Heart left ventricle (tissue), 16 donors: ENCODE data around the gene CXCL16. TPM values are rescaled to one million over a fixed set of nuclear protein-coding genes. Genes with fewer than 3 reads are reported as not detected.

ENCODE experiments used
- ATAC-seq, 4 donors: fragments of 200-7000 bp; cut with Tn5 transposase; one replicate each; pipeline ENCODE4 v1.9.1; 2020 to 2022; ENCODE audit warnings: moderate library complexity in 4 of 4, mild to moderate bottlenecking in 3 of 4, moderate number of reproducible peaks in 1 of 4
- DNase-seq, 5 donors: peaks; one replicate each; pipeline ENCODE4 v3.0.0-alpha.2; 2020
- H3K27ac ChIP-seq, 12 donors: fragments of 200-600 bp; sonication (generic) in 4 of 12; one replicate each; pipeline versions ENCODE4 v1.5.0 to v1.8.0; 2016 to 2022; ENCODE audit warnings: mild to moderate bottlenecking in 2 of 12
- H3K27me3 ChIP-seq, 9 donors: fragments of 200-600 bp; sonication (generic) in 2 of 9; one replicate each; pipeline versions ENCODE4 v1.5.1 to v1.8.0; 2016 to 2022; ENCODE audit warnings: mild to moderate bottlenecking in 3 of 9
- H3K36me3 ChIP-seq, 9 donors: fragments of 200-600 bp; sonication (generic) in 2 of 9; one replicate each; pipeline versions ENCODE4 v1.5.0 to v1.8.0; 2018 to 2022; ENCODE audit warnings: mild to moderate bottlenecking in 2 of 9
- H3K4me1 ChIP-seq, 12 donors: fragments of 200-600 bp; sonication (generic) in 4 of 12; one replicate each; pipeline versions ENCODE4 v1.5.0 to v1.8.0; 2016 to 2022; ENCODE audit warnings: mild to moderate bottlenecking in 3 of 12
- H3K4me3 ChIP-seq, 12 donors: fragments of 200-600 bp; sonication (generic) in 4 of 12; one replicate each; pipeline versions ENCODE4 v1.5.0 to v1.8.0; 2017 to 2022; ENCODE audit warnings: mild to moderate bottlenecking in 9 of 12, moderate library complexity in 4 of 12
- H3K9me3 ChIP-seq, 12 donors: fragments of 200-600 bp; sonication (generic) in 4 of 12; one replicate each; pipeline versions ENCODE4 v1.5.0 to v1.8.0; 2016 to 2022; ENCODE audit warnings: mild to moderate bottlenecking in 1 of 12
- CTCF ChIP-seq, 12 donors: fragments of 200-600 bp; sonication (generic) in 4 of 12; IDR thresholded peaks; one replicate each; pipeline versions ENCODE4 v1.5.0 to v1.8.0; 2018 to 2022; ENCODE audit warnings: antibody characterized with exemption in 12 of 12, mild to moderate bottlenecking in 5 of 12
- POLR2A ChIP-seq, 2 donors: fragments of 450-650 bp; IDR thresholded peaks; one replicate each; pipeline ENCODE4 v1.6.1; 2017; ENCODE audit warnings: antibody characterized with exemption in 2 of 2, mild to moderate bottlenecking in 2 of 2, moderate library complexity in 2 of 2
- WGBS, 4 donors: extraction: QIAGEN DNeasy Blood & Tissue Kit in 2 of 4; methylation state at CpG; one replicate each; pipeline versions ENCODE4 v1.1.5 to v1.1.7; 2013 to 2018; 5-methylcytosine and 5-hydroxymethylcytosine counted together
- intact Hi-C, 10 donors: fragments of 100-400 bp; cut with DNase I; formaldehyde crosslinking; loops; one replicate each; pipeline versions ENCODE4 v1.11.1 to v1.14.2; 2022
- polyA plus RNA-seq, 2 donors: library from polyadenylated mRNA; stranded (reverse); fragments of 200-250 nt; gene quantifications; one replicate each; pipeline ENCODE4 v1.2.3, GENCODE V29; 2013
- total RNA-seq, 9 donors: library from RNA; depleted of rRNA in 2 of 9; stranded (reverse); fragments of >200 nt in 2 of 9; fragmentation: NEBNext Ultra II Directional in 3 of 9; extraction: Animal tissue kit (Norgen Biotek cat#: 25700) in 3 of 9; gene quantifications; one replicate each; pipeline versions ENCODE4 v1.1.0 to v1.2.4, GENCODE V29; 2016 to 2023
- donor health status: ischemic (EF 13 %, LVEDD 7.1; RV severe dilation, severe dysfunction).
- donor health status: healthy with polysubstance abuse.
- donor health status: DM: no; HTN: yes; CAD: no.
- donor health status: DM: no; HTN: no; CAD: no.
- donor health status: ischemic (EF 25% LVEDD 6.9; RV normal size, moderate dysfunction).
- donor health status: ischemic (EF 25% LVEDD 5.7; RV mildly dilated, moderate dysfunction).
- donor health status: healthy.
- donor health status: DM: yes; HTN: yes; CAD: no.
- donor health status: ischemic (EF 35%, LVEDD 5.7; RV mildly dilated, moderate dysfunction).
- donor health status: nonischemic (EF 11% LVEDD 7.7; RV severe dilation, severe dysfunction).
- donor health status: DM: yes; HTN: yes; CAD: no.
- donor health status: PGD.
- donor health status: ischemic (EF 29% LVEDD 5.4; RV normal size, mild dysfunction).
- donor health status: nonischemic (EF 23%, LVEDD 6.1; RV moderate dilation, normal function).

Gene CXCL16
- total and polyA plus RNA-seq, 11 donors = 1.3 to 42.5 (median 4.2) TPM

- H3K36me3 ChIP-seq = peaks cover 0 to 7% (median 0%) of the 10 kb centered on the region in 9 donors
- H3K27ac ChIP-seq = no peak overlapping the region
- TF ChIP-seq POLR2A (IDR thresholded peaks at IDR 0.05) (no peak), CTCF (IDR thresholded peaks at IDR 0.05) (no peak)
- H3K4me3 ChIP-seq = no peak overlapping the region
- intact Hi-C loops = no loop called here
- peaks cover 0 to 32% (median 11%) of the 10 kb centered on the region in 12 donors for H3K4me1 ChIP-seq
- no peaks in the 10 kb centered on the region for H3K27me3 ChIP-seq
- H3K9me3 ChIP-seq = no peaks in the 10 kb centered on the region
- DNase-seq = no peak
- ATAC-seq = no peak
- 42 to 55% (median 45%) methylated on average over 3 of the region's 3 CpGs for WGBS, 4 donors
Observed at GRCh38 chr17:4728124-4728523, 11.6 kb downstream of the CXCL16 start.

DNA sequence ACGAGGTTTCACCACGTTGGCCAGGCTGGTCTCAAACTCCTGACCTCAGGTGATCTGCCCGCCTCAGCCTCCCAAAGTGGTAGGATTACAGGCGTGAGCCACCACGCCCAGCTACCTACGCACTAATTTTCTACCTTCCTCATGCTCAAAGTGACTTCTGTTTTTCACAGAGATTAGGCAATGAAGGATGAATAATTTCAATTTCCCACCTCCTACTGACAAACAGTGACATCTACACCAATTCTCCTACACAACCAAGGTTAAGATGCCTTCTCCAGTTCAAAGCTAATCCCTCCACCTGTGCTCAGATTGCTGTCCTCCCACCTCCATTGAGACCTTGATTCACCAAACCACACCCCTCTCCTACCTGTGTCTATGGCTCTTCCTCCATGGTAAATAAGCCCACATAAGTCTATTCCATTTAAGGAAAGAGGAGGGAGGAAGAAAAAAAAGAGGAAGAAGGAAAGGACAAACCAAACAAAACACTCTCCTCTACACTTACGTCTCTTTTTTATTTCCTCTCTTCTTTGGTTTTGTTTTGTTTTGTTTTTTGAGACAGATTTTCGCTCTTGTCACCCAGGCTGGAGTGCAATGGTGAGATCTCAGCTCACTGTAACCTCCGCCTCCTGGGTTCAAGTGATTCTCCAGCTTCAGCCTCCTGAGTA, 13.9 kb downstream of the CXCL16 start:
- TF ChIP-seq POLR2A (IDR thresholded peaks at IDR 0.05) (no peak), CTCF (IDR thresholded peaks at IDR 0.05) (no peak)
- 78 to 84% (median 82%) methylated on average over 9 of the region's 9 CpGs for WGBS, 4 donors
- no peak overlapping the region for H3K4me3 ChIP-seq
- no peak for DNase-seq
- intact Hi-C loops = no loop called here
- no peaks in the 10 kb centered on the region for H3K27me3 ChIP-seq
- peak overlapping the region in 2 of 12 donors; percentile 54 to 84 for H3K27ac ChIP-seq
- H3K9me3 ChIP-seq = no peaks in the 10 kb centered on the region
- H3K4me1 ChIP-seq = peaks cover 0 to 19% (median 6%) of the 10 kb centered on the region in 12 donors
- H3K36me3 ChIP-seq = peaks cover 0 to 8% (median 0%) of the 10 kb centered on the region in 9 donors
- peak in 1 of 4 donors; percentile 20 for ATAC-seq

- DNase-seq (no peak), ATAC-seq (no peak)
- Histone ChIP-seq H3K4me1 (peaks cover 0 to 21% (median 1%) of the 10 kb centered on the region in 12 donors), H3K27me3 (no peaks in the 10 kb centered on the region), H3K9me3 (no peaks in the 10 kb centered on the region), H3K36me3 (peaks cover 0 to 19% (median 0%) of the 10 kb centered on the region in 9 donors), H3K27ac (peak overlapping the region in 1 of 12 donors; percentile 37), H3K4me3 (no peak overlapping the region)
- TF ChIP-seq CTCF (IDR thresholded peaks at IDR 0.05) = no peak
- TF ChIP-seq POLR2A (IDR thresholded peaks at IDR 0.05) = no peak
- intact Hi-C loops = no loop called here
- WGBS, 4 donors = 80 to 86% (median 82%) methylated on average over 5 of the region's 5 CpGs
Observed at GRCh38 chr17:4724650-4725049, 15.1 kb downstream of the CXCL16 start.

DNA sequence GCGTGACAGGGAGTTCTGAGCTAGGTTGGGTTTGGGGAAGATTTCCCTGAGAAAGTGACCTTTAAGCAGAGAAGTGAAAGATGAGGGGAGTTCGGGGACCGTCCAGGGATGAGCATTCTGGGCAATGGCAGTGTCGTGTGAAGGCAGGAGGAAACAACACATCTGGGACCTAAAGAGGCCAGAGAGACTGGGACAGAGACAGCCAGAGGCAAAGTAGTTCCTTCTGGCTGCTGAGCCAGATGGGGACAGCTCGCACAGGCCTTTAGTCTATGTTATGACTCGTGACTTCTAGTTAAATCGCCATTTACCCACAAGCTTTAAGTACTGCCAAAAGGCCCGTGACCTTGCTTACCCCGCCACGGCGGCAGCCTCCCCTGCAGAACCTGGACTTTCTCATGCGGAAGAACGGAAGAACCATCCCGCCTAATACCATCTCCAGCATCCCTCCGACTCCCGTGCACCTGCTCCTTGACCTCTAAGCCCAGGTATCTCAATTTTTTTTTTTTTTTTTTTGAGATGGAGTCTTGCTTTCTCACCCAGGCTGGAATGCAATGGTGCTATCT, 17.0 kb downstream of the CXCL16 start:
- Histone ChIP-seq H3K4me3 (no peak overlapping the region), H3K4me1 (peaks cover 0 to 22% (median 1%) of the 10 kb centered on the region in 12 donors), H3K9me3 (no peaks in the 10 kb centered on the region), H3K27me3 (no peaks in the 10 kb centered on the region), H3K36me3 (peaks cover 0 to 38% (median 2%) of the 10 kb centered on the region in 9 donors), H3K27ac (no peak overlapping the region)
- no peak for TF ChIP-seq CTCF (IDR thresholded peaks at IDR 0.05)
- TF ChIP-seq POLR2A (IDR thresholded peaks at IDR 0.05) = no peak
- DNase-seq (no peak), ATAC-seq (no peak)
- intact Hi-C loops = no loop called here
- WGBS, 4 donors = 86 to 90% (median 89%) methylated on average over 16 of the region's 16 CpGs
